AML-193 (cell line): Measurements from ENCODE around the gene EFCAB12.

Experiments used
- DNase-seq, 2 experiments: peaks; one replicate each; lab custom pipeline; 2025; lab: John Stamatoyannopoulos, UW

The EFCAB12 gene

GRCh38 chr3:129445471-129445870 lies 17.0 kb upstream of the EFCAB12 start:
- no peak for DNase-seq

DNA sequence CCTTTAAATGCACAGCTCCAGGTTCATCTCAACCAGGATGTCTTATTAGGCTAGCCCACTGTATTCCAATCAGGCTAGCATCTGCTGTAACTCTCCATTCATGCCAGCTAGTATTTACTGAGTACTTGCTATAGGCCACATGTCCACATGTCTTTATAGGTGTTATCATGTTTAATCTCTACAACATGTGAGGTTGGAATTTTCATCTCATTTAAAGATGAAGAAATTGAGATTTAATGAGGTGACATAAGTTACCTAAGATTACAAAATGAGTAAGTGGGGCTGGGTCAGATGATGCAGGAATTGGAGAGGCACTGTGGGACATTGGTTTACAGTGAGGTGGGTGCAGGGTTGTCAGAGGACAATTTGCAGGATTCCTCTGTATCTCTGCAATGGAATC lies 14.5 kb upstream of the EFCAB12 start:
- DNase-seq: no peak

DNA sequence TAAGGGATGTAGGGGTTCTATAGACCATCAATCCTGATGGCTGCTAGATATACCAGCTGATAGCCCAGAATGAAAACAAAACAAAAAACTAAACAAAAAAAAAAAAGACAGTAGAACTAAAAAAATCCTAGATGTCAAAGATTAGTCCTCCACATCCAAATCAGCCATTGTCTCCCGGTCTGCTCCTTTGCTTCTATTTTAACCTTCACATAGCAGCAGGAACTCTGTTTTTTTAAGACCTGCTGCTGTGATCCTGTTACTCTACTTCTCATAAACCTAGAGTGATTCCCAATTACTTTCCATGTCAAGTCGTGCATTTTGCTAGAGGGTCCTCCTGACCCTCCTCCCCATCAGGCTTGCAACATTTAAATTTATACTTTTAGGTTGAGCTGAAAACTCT lies 14.1 kb upstream of the EFCAB12 start:
- DNase-seq: no peak

DNA sequence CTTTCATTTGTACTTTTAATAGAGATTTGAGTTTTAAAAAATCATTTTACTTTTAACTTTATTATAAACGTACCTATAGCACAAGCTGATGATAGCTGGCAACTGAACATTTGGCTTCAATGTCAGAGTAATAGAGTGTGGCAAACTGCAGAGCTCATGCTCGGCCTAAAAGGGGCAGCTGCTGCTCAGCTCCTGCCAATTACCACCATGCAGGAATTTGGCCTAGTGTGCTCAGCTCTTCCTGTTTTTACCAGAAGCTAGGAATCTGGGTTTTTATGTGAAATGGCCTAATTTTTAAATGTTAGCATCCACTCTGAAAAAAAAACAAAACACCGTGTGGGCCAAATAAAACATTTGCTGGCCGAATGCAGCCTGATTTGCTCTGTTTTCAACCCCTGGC lies 13.3 kb upstream of the EFCAB12 start:
- DNase-seq: peak; percentile 21 to 38

DNA sequence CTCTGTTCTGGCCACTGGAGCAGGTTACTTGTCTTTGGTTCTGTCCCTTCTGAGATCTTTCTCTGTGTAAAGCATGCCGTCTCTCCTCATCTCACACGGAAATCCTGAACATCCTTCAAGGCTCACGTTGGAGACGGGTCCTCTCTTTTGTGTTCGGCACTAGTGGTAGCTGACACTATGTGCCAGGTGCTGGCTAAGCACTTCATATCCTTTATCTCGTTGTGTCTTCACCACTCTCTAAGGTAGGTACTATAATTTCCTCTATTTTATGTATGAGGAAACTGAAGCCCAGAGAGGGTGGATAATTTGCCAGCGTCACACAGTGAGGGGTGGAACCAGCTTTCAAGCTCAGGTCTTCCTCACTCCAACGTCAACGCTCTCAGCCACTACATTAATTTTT lies 12.8 kb upstream of the EFCAB12 start:
- DNase-seq: peak; percentile 31 to 59

DNA sequence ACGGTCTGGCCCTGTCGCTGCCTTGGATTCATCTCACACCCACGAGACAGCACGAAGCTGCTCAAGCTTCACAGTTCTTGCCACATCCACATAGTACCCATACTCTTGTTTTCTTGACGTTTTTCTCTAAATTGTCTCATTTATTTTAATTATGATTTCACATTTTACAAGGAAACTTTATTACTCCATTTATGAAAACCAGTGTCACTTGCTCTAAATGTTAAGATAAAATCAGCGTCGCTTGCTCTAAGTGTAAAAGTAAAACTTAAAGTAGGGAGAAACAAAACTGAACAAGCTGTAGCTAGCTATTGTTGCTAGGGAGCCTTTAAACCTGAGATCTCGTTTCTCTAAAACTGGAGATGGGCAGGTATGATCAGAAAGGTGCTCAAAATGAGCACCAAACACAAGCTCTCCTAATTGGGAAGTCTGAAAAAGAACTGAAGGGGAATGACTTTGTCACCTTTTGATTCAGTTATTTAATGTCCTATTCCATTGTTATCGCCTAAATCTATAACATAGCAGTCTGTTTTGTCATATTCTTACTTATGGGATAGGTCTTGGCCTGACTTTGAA lies 12.3 kb upstream of the EFCAB12 start:
- DNase-seq: no peak

GRCh38 chr3:129439817-129440617 lies 11.6 kb upstream of the EFCAB12 start, which contains the start of the genes IFT122 and MBD4:
Gene IFT122, plus strand, starts transcription at chr3:129440224. Its CDS starts 107 bp downstream, at chr3:129440331.
Gene MBD4, minus strand, starts transcription at chr3:129439948. Its CDS starts 115 bp downstream, at chr3:129439833.
- DNase-seq: peak; percentile 100

- DNase-seq: peak; percentile 70 to 77
Observed at GRCh38 chr3:129439226-129439816, 10.9 kb upstream of the EFCAB12 start.

- DNase-seq: no peak
Observed at GRCh38 chr3:129435367-129435766, 6.9 kb upstream of the EFCAB12 start.

DNA sequence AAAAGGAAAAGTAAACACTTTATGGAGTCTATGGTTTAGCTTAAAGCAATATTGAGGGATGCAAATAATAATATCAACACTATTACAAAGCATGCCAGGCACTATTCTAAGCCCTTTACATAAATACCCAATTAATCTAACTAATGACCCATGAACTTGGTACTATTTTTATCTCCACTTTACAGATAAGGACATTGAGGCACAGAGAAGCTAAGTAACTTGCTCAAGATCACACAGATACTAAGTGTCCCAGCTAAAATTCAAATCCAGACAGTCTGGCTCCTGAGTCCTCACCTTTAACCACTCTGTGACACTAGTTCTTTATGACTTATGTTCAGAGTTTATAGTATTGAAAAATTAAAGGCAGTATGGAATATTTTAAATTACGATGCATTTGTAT lies 5.7 kb upstream of the EFCAB12 start:
- no peak for DNase-seq

GRCh38 chr3:129433565-129433964 lies 5.1 kb upstream of the EFCAB12 start:
- DNase-seq: no peak

DNA sequence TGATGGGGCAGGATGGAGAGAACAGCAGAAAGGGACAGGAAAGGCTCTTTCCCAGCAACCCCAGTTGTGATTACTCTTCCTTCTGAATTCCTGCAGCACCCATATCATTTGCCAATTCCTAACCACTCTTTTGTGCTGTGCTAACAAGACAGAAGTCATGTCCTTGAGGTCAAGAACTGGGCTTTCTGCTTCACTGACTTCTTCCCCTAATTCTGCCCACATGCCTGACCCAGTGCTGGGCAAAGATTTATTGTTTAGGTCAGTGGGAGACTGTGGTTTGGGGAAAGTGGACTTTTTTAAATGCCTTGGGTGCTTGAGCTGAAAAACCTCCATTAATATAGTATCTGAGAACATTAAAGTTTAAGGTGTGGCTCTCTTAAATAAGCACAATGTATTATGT lies 4.2 kb upstream of the EFCAB12 start:
- no peak for DNase-seq

DNA sequence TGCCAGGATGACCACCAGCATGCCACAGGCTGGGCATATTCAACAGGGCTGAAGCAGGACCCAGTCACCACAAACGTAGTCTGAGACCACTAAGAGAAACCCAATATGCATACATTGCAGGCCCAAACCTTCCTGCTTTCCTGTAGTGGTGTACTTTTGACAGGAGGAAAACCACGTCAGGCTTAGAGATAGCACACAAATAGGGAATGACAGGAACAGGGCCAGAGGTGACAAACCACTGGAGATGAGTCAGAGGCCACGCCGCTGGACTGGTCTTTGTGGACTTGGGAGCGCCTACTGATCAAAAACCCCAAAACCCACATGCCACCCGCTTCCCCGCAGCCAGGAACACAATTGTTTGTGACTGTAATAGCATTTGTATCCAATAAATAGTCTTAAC lies 3.6 kb upstream of the EFCAB12 start:
- DNase-seq: no peak

DNA sequence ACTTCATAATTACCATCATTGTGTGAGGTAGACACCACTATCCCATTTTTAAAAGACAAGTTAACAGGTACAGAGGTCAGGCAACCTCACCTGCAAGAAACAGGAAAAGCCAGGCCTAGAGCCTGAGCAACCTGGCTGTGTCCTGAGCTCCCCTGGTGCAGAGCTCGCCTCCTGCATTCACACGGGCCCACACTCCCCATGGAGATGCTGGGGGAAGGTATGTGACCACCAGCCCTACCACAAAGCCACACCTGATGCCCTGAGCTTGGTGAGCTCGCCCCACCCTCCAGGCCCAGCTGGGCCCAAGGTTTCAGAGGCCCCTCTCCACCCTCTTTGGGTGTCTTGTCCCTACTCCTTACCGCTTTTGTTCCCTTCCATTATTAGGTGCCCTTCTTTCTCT lies 1.2 kb upstream of the EFCAB12 start:
- DNase-seq: no peak

GRCh38 chr3:129429080-129429451 lies 630 bp upstream of the EFCAB12 start:
- DNase-seq: no peak

- no peak for DNase-seq
Observed at GRCh38 chr3:129428007-129428375, 445 bp downstream of the EFCAB12 start.

- no peak for DNase-seq
Observed at GRCh38 chr3:129425619-129426018, 2.8 kb downstream of the EFCAB12 start.

DNA sequence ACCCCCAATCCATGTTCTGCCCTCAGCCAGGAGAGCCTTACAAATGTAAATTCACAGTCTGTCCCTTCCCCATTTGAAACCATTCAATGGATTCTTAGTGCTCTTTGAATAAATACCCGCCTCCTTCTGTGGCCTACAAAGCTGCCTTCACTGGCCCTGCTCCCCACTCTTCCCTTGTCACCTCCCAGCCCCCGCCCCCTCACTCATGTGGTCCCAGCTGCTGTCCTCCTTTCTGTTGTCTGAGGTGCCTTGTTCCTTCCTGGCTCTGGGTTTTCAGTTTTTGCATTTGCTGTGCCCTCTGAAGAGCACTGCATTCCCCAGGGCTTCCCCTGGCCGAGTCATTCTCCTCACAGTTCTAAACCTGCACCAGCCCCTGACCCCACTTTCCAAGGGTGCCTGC lies 3.2 kb downstream of the EFCAB12 start:
- no peak for DNase-seq

GRCh38 chr3:129424185-129424841 lies 4.1 kb downstream of the EFCAB12 start:
- DNase-seq: peak; percentile 75 to 84

DNA sequence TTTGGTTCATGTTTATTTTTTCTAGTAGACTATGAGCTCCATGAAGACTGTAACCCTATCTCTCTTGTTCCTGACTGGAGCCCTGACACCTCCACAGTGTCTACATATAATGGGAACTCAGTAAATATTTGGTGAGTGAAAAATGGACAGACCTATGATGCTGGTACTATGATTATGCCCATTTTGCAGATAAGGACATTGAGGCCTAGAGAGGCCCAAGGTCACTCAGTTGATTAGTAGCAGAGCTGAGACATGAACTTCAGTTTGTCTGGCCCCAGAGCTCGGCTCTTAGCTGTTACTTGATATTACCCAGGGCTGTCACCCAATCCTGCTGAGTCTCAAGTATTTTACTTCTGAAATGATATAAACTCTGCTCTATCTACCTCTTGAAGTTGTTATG lies 5.5 kb downstream of the EFCAB12 start:
- DNase-seq: no peak

DNA sequence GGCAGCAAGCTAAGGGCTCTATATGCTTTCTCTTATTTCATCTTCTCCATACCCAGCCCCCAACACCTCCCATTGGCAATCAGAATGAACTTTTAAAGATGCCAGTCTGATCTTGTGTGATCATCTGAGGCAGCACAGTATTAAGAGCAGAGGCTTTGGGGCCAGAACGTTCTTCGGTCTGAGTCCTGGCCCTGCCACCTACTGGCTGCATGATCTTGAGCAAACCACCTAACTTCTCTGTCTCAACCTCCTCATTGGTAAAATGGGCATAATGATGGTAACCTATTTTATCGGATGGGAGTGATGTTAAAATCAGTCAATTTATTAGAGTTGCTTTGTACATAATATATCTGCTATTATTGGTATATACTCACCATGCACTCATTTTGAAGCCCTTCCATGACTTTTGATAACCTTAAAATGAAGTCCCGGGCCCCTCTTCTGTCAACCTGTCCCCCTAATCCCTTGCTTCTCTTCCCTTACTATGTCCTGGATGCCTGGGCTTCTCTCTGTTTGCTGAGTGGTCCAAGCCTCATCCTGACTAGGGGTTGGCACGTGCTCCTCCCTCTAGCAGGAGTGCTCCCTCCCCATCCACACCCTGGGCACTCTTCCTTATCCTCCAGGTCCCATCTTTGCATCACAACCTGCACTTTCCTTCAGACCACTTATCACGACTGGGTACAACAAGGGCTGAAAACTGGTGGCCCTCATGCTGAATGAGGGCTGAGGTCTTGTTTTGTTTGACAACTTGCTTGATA lies 6.3 kb downstream of the EFCAB12 start:
- no peak for DNase-seq

- no peak for DNase-seq
Observed at GRCh38 chr3:129421236-129421883, 7.1 kb downstream of the EFCAB12 start.
